ENCODE measurements around the gene LOXL3. TPM values are rescaled to one million over a fixed set of nuclear protein-coding genes. Genes with fewer than 3 reads are reported as not detected.

LOXL3 gene
- total and polyA plus RNA-seq, 2 of the 8 experiments (the other 6 are each of a cell fraction or from before 2014, with no cell fraction given), result 22.4 to 27.2 TPM

DNA sequence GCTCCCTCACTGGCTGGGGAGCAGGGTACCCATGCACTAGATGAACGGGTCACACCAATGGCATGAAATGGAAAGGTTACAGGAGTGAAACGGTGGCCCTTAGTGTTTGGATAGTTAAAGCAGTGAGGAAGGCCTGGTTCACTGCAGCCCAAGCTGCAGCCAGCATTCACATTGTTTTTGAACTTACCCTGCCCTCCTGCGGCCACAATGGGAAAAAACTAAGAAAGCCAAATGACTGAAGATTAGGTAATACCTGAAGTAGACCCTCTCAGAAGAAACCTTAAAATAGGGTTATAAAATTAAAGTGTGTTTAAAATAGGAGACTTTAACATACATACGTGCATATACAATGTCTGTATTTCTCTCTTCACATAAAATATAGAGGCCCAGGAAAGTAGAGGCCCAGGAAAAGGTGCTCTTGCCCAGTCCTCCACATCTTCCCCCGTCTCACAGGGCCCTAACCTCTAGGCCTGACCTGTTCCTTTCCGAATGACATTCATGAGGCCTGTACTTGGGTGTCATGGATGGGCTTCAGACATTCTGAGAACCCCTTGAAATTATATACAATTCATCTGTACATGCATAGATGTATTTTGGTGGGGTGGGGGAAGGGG, 34.0 kb upstream of the LOXL3 start (continued):
- no peak for TF ChIP-seq KDM4A (IDR thresholded peaks at IDR 0.05; ENCODE audit: low read depth, low read length, severe bottlenecking)
- no peak for TF ChIP-seq SRF (IDR thresholded peaks at IDR 0.05; ENCODE audit: low read depth, low read length)
- TF ChIP-seq HDAC2 (IDR thresholded peaks at IDR 0.05; ENCODE audit: borderline replicate concordance in 1 of 2, low read depth in 2 of 2, low read length in 2 of 2), result no peak
